ENCODE results near the gene PRKAG2.

The PRKAG2 gene

DNA sequence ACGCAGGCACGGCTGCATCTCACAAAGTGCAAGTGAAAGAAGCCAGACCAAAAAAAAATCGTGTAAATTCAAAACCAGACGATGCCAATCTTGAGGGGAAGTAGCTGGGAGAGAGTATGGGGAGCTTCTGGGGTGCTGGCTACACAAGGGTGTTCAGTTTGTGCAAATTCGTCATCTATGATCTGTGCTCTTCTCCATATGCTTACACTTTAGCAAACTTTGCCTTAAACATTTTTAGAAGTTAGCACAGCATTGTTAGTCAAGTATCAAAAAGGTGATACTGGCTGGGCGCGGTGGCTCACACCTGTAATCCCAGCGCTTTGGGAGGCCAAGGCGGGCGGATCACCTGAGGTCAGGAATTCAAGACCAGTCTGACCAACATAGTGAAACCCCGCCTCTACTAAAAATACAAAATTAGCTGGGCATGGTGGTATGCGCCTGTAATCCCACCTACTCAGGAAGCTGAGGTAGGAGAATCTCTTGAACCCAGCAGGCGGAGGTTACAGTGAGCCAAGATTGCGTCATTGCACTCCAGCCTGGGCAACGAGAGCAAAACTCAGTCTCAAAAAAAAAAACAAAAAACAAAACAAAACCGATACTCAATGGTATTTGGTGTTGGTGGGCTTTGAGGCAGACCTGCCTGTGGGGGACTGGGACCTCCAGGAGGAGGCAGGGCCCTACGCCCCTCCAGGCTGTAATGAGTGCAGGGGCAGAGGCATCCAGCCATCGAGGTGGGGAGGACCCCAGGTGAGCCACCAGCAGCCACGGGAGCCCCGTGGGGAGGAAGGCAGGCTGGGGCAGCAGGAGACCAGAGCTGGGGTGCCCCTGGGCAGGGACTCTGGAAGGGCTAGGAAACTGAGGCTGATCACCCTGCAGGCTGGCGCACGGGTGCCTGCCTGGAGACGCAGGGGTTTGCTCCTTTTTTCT, 150.0 kb downstream of the PRKAG2 start:
- no peak for DNase-seq (ENCODE audit: low spot score)

GRCh38 chr7:151725844-151726651, 150.9 kb downstream of the PRKAG2 start:
- DNase-seq (ENCODE audit: low spot score): no peak

GRCh38 chr7:151724920-151725584, 151.9 kb downstream of the PRKAG2 start:
- DNase-seq (ENCODE audit: low spot score): no peak

DNA sequence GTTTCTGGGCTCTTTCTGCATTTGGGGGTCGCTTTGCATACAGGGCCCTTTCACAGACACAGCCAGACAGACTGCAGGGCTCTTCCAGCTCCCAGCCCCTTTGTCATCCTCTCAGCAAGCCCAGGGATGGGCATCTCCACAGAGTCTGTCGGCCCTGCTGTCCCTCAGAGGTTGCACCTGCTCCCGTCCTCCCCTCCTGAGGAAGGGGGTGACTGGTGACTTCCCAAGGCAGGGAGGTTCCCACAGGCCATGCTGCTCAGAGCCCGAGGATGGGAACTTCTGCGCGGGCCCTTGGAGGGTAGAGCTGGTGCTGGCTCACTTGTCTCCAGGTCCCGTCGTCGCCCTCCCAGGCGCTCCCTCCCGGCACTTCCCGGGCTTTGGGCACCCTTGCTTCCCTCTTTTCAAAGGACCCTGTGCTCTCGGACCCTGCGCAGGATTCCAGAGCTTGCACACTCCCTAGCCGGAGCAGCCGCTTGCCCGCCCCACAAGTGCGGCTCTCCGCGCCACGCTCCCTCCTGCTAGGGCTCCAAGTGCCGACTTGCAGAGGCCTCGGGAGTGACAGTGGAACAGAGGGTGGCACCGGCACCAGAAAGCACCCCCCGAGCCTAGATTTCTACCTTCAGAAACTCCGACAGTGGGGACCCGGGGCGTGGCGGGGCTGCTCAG, 152.5 kb downstream of the PRKAG2 start:
- DNase-seq (ENCODE audit: low spot score): no peak

GRCh38 chr7:151723321-151723720, 153.6 kb downstream of the PRKAG2 start:
- DNase-seq (ENCODE audit: low spot score): no peak

DNA sequence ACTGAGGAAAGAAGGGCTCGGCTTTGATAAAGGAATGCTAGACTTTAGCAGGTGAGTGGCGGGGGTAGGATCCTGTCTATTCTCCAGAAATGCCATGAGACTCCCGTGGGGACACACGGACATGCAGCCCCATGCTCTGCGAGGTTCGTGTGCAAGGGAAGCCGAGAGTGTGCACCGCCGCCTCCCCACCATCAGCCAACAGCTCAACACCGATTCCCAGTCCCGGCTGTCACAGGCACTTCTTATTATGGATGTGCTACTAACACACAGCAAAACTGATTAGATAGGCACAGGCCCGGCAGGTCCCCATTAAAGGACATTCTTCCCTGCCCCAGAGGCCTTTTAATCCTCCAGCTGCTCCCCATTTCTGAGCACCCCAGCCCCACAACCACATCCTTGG, 154.4 kb downstream of the PRKAG2 start:
- DNase-seq (ENCODE audit: low spot score): no peak

GRCh38 chr7:151721694-151722093, 155.2 kb downstream of the PRKAG2 start:
- no peak for DNase-seq (ENCODE audit: low spot score)

- DNase-seq (ENCODE audit: low spot score): no peak
Measured at GRCh38 chr7:151721236-151721635, 155.7 kb downstream of the PRKAG2 start.

DNA sequence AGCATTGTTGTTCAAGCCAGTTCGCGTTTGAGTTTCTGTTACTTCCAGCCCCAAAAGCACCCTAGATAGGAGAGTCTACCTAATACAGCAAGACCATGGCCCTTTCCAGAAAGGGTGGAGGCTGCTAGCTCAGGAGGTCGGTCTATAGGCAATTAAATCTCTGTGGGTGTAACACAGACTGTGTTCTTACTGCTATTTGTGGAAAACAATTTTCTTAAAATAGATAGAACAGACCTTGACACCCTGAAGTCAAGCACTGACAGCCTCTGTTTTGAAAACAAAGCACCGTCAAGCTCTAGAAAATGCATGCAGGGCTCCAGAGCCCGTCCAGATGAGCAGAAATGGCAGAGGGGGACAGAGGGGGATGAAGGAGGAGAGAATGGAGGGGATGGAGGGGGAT, 156.6 kb downstream of the PRKAG2 start:
- DNase-seq (ENCODE audit: low spot score): no peak

GRCh38 chr7:151719897-151720242, 157.0 kb downstream of the PRKAG2 start:
- no peak for DNase-seq (ENCODE audit: low spot score)

GRCh38 chr7:151719031-151719896, 157.7 kb downstream of the PRKAG2 start:
- DNase-seq (ENCODE audit: low spot score): no peak

GRCh38 chr7:151717918-151718317, 159.0 kb downstream of the PRKAG2 start:
- DNase-seq (ENCODE audit: low spot score): no peak

DNA sequence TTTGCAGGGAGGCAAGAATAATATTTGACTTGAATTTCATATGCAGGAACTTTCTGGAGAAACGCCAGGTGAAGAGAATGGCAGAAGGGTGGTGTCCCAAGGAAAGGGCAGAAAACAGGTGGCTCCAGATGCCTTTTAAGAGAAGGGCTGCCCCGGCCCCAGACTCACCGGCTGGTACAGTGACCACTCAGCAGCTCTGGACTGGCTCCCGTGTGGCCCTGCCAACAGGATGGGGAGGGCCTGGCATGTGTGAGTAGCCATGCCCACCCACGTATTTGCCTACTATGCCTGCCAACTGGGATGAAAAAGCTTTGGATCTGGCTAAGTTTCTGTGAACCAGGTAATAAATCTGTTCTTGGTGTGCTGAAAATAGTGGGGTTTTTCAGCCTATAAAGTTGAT, 159.5 kb downstream of the PRKAG2 start:
- DNase-seq (ENCODE audit: low spot score): no peak

DNA sequence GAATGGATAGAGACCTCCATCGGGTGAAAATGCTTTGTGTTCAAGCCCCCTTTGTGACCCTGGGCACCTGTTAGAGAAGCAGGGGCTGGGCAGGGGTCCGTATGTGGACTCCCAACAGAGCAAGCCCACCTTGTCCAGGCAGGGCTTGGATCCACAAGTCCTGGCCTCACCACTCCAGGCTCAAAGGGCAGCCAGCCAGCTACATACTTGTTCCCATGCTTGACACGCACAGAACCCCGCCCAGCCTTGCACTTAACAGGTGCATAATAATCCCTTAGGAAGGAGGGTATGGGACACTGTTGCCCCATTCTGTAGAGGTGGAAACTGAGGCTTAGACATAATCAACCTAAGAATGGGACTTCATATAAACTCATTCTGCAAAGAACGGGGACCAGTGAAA, 160.6 kb downstream of the PRKAG2 start:
- DNase-seq (ENCODE audit: low spot score): no peak

- no peak for DNase-seq (ENCODE audit: low spot score)
Measured at GRCh38 chr7:151715666-151716315, 161.1 kb downstream of the PRKAG2 start.

- no peak for DNase-seq (ENCODE audit: low spot score)
Measured at GRCh38 chr7:151714201-151714600, 162.7 kb downstream of the PRKAG2 start.

- DNase-seq (ENCODE audit: low spot score): no peak
Measured at GRCh38 chr7:151712810-151713125, 164.1 kb downstream of the PRKAG2 start.

GRCh38 chr7:151711906-151712809, 164.8 kb downstream of the PRKAG2 start:
- no peak for DNase-seq (ENCODE audit: low spot score)

GRCh38 chr7:151711435-151711872, 165.5 kb downstream of the PRKAG2 start:
- no peak for DNase-seq (ENCODE audit: low spot score)
